GM23338 (cell line): ENCODE results near the gene YPEL3. TPM values are rescaled to one million over a fixed set of nuclear protein-coding genes. Genes with fewer than 3 reads are reported as not detected.

Source experiments
- ATAC-seq: fragments of 200-7000 bp; cut with Tn5 transposase; 3 replicates; pipeline ENCODE4 v1.9.1; 2020
- DNase-seq: peaks from one replicate; pipeline ENCODE4 v3.0.0-alpha.2; 2015; ENCODE audit warnings: low spot score
- H2AFZ ChIP-seq: fragments of 200-600 bp; sonication (generic); 2 replicates; pipeline ENCODE4 v1.8.0; 2016; ENCODE audit warnings: antibody characterized with exemption, mild to moderate bottlenecking, moderate library complexity
- H3F3A ChIP-seq: fragments of 200-600 bp; sonication (generic); replicated peaks from 2 replicates; pipeline ENCODE4 v1.8.0; 2017; ENCODE audit warnings: antibody characterized with exemption, mixed run types, low read depth
- H3K27ac ChIP-seq: fragments of 200-600 bp; sonication (generic); 2 replicates; pipeline ENCODE4 v1.6.1; 2016; ENCODE audit warnings: low read depth
- H3K27me3 ChIP-seq: fragments of 200-600 bp; sonication (generic); 2 replicates; pipeline ENCODE4 v1.8.0; 2016; ENCODE audit warnings: mild to moderate bottlenecking, mixed run types, moderate library complexity; ENCODE audit not compliant: insufficient read depth
- H3K36me3 ChIP-seq: fragments of 200-600 bp; sonication (generic); 2 replicates; pipeline ENCODE4 v1.8.0; 2016; ENCODE audit warnings: mild to moderate bottlenecking; ENCODE audit not compliant: insufficient read depth
- H3K4me1 ChIP-seq: fragments of 200-600 bp; sonication (generic); 2 replicates; pipeline ENCODE4 v1.8.0; 2016; ENCODE audit warnings: mild to moderate bottlenecking, moderate library complexity; ENCODE audit not compliant: insufficient read depth
- H3K4me2 ChIP-seq: fragments of 200-600 bp; sonication (generic); 2 replicates; pipeline ENCODE4 v1.7.1; 2017; ENCODE audit warnings: mixed run types
- H3K4me3 ChIP-seq: fragments of 200-600 bp; sonication (generic); 2 replicates; pipeline ENCODE4 v1.6.1; 2016; ENCODE audit warnings: mixed run types
- H3K79me2 ChIP-seq: fragments of 200-600 bp; sonication (generic); replicated peaks from 2 replicates; pipeline ENCODE4 v1.8.0; 2017; ENCODE audit warnings: mild to moderate bottlenecking; ENCODE audit not compliant: insufficient read depth
- H3K9me2 ChIP-seq: fragments of 200-600 bp; sonication (generic); 2 replicates; pipeline ENCODE4 v1.8.0; 2017; ENCODE audit not compliant: insufficient read depth
- H4K20me1 ChIP-seq: fragments of 200-600 bp; sonication (generic); replicated peaks from 2 replicates; pipeline ENCODE4 v1.8.0; 2017; ENCODE audit warnings: mild to moderate bottlenecking; ENCODE audit not compliant: insufficient read depth
- H3K27ac Mint-ChIP-seq: 2 replicates; pipeline ENCODE4 v1.8.0; 2020; ENCODE audit warnings: inconsistent platforms, mild to moderate bottlenecking, moderate library complexity, mixed read lengths
- H3K27me3 Mint-ChIP-seq: 3 replicates; pipeline ENCODE4 v1.8.0; 2022; ENCODE audit warnings: low read depth, mild to moderate bottlenecking, moderate library complexity, mixed read lengths, inconsistent platforms; ENCODE audit not compliant: insufficient read depth, poor library complexity
- H3K36me3 Mint-ChIP-seq: 3 replicates; pipeline ENCODE4 v1.8.0; 2021; ENCODE audit warnings: low read depth, mild to moderate bottlenecking, inconsistent platforms, moderate library complexity, mixed read lengths
- H3K4me1 Mint-ChIP-seq: 3 replicates; pipeline ENCODE4 v1.8.0; 2020; ENCODE audit warnings: mild to moderate bottlenecking, inconsistent platforms, mixed read lengths
- H3K4me3 Mint-ChIP-seq: 3 replicates; pipeline ENCODE4 v1.8.0; 2021; ENCODE audit warnings: moderate library complexity, mild to moderate bottlenecking, inconsistent platforms, mixed read lengths
- H3K9me3 Mint-ChIP-seq: 3 replicates; pipeline ENCODE4 v1.8.0; 2020; ENCODE audit warnings: moderate library complexity, mild to moderate bottlenecking, inconsistent platforms, mixed read lengths
- CREB1 ChIP-seq: fragments of 250-450 bp; sonication (Bioruptor Pico); IDR thresholded peaks from 2 replicates; pipeline ENCODE4 v1.5.0; 2020; ENCODE audit warnings: low read depth, mild to moderate bottlenecking, moderate library complexity
- CTCF ChIP-seq, 2 experiments: fragments of 200-600 bp in 1 of 2; sonication (generic) in 1 of 2; conservative IDR thresholded peaks; 2 replicates each; pipeline versions ENCODE4 v1.5.1 to v1.6.1; 2016 to 2017; ENCODE audit warnings: antibody characterized with exemption in 2 of 2, low read depth in 2 of 2, mild to moderate bottlenecking in 2 of 2, moderate library complexity in 1 of 2
- EZH2 ChIP-seq: fragments of 200-600 bp; sonication (generic); IDR thresholded peaks from one replicate; pipeline ENCODE4 v1.8.0; 2017; ENCODE audit warnings: antibody characterized with exemption, mild to moderate bottlenecking, low read depth; ENCODE audit not compliant: unreplicated experiment
- JUNB ChIP-seq: IDR thresholded peaks from one replicate; pipeline ENCODE4 v1.6.1; 2016; ENCODE audit warnings: antibody characterized with exemption; ENCODE audit not compliant: unreplicated experiment
- REST ChIP-seq: IDR thresholded peaks from one replicate; pipeline ENCODE4 v1.6.1; 2018; ENCODE audit warnings: antibody characterized with exemption; ENCODE audit not compliant: unreplicated experiment
- STAT1 ChIP-seq: IDR thresholded peaks from one replicate; pipeline ENCODE4 v1.6.1; 2016; ENCODE audit warnings: antibody characterized with exemption; ENCODE audit not compliant: unreplicated experiment
- ZNF114 ChIP-seq: fragments of 250-450 bp; sonication (Bioruptor Pico); IDR thresholded peaks from 2 replicates; pipeline ENCODE4 v1.5.0; 2020; ENCODE audit warnings: mild to moderate bottlenecking, moderate library complexity
- ZNF331 ChIP-seq: fragments of 250-450 bp; sonication (Bioruptor Pico); IDR thresholded peaks from 2 replicates; pipeline ENCODE4 v1.5.0; 2020; ENCODE audit warnings: low read depth, mild to moderate bottlenecking, moderate library complexity
- ZNF462 ChIP-seq: fragments of 250-450 bp; sonication (Bioruptor Pico); IDR thresholded peaks from 2 replicates; pipeline ENCODE4 v1.5.0; 2020; ENCODE audit warnings: mild to moderate bottlenecking, moderate library complexity
- polyA plus RNA-seq: library from polyadenylated mRNA; unstranded; fragments of >200 nt; fragmentation: Nextera tagmentation; extraction: Ambion mirVana; gene quantifications from 2 replicates; pipeline ENCODE4 v1.2.1, GENCODE V29; 2016
- total RNA-seq: library from RNA; depleted of rRNA; stranded (reverse); fragments of >200 nt; shearing (Covaris generic); gene quantifications from 2 replicates; pipeline ENCODE4 v1.2.3, GENCODE V29; 2014
- TF ChIP-seq, protein P1 (sequence below): IDR thresholded peaks from 2 replicates; pipeline ENCODE4 v1.6.1; 2016; ENCODE audit warnings: antibody characterized with exemption

Gene YPEL3
- total and polyA plus RNA-seq, 2 experiments from 2014 or later: 27.8 to 86.1 TPM

DNA sequence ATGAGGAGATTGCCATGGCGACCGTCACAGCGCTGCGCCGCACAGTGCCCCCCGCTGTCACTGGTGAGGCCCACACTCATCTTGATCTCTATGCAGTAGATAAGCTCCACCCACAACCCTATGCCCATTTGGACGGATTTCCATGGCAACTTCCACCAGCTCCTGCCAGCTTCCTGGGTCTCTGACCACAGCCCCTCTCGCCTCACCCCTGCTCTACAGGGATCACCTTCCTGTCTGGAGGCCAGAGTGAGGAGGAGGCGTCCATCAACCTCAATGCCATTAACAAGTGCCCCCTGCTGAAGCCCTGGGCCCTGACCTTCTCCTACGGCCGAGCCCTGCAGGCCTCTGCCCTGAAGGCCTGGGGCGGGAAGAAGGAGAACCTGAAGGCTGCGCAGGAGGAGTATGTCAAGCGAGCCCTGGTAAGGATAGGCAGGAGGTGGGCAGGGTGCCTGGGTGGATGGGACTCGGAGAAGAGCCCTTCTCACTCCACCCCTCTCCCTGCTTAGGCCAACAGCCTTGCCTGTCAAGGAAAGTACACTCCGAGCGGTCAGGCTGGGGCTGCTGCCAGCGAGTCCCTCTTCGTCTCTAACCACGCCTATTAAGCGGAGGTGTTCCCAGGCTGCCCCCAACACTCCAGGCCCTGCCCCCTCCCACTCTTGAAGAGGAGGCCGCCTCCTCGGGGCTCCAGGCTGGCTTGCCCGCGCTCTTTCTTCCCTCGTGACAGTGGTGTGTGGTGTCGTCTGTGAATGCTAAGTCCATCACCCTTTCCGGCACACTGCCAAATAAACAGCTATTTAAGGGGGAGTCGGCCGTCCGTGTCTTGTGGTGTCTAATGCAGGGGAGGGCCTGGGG is 26.2 kb downstream of the YPEL3 start:
- peaks cover 69% of the 10 kb centered on the region for H3K36me3 Mint-ChIP-seq
- no peak overlapping the region for H3K27ac ChIP-seq

More for the DNA sequence above, 26.2 kb downstream of the YPEL3 start:
- Histone ChIP-seq H3K9me2 (no peaks in the 10 kb centered on the region), H3K4me3 (no peak overlapping the region), H3K4me2 (no peak overlapping the region), H3K27me3 (no peaks in the 10 kb centered on the region), H3F3A (peaks cover 64% of the 10 kb centered on the region), H3K36me3 (peaks cover 33% of the 10 kb centered on the region), H4K20me1 (peaks cover 42% of the 10 kb centered on the region), H3K4me1 (peaks cover 5% of the 10 kb centered on the region), H2AFZ (no peak overlapping the region), H3K79me2 (peaks cover 36% of the 10 kb centered on the region)
- peaks cover 26% of the 10 kb centered on the region for H3K27me3 Mint-ChIP-seq
- H3K9me3 Mint-ChIP-seq: no peaks in the 10 kb centered on the region
- no peak for ATAC-seq
- H3K27ac Mint-ChIP-seq: peak overlapping the region; percentile 66
- peaks cover 12% of the 10 kb centered on the region for H3K4me1 Mint-ChIP-seq
- no peak for TF ChIP-seq ZNF462 (CRISPR knock-in tag)
- no peak for TF ChIP-seq REST
- TF ChIP-seq JUNB: no peak
- TF ChIP-seq ZNF114 (CRISPR knock-in tag): no peak
- TF ChIP-seq ZNF331 (CRISPR knock-in tag): no peak
- no peak for TF ChIP-seq CREB1 (CRISPR knock-in tag)
- no peak for TF ChIP-seq STAT1
- TF ChIP-seq, protein P1, sequence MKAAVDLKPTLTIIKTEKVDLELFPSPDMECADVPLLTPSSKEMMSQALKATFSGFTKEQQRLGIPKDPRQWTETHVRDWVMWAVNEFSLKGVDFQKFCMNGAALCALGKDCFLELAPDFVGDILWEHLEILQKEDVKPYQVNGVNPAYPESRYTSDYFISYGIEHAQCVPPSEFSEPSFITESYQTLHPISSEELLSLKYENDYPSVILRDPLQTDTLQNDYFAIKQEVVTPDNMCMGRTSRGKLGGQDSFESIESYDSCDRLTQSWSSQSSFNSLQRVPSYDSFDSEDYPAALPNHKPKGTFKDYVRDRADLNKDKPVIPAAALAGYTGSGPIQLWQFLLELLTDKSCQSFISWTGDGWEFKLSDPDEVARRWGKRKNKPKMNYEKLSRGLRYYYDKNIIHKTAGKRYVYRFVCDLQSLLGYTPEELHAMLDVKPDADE: no peak
- no peak for TF ChIP-seq EZH2
- no peak for TF ChIP-seq CTCF (conservative IDR thresholded peaks at IDR 0.05; ENCODE audit: low read depth in 2 of 2)
- no peak overlapping the region for H3K4me3 Mint-ChIP-seq
- DNase-seq: no peak
